ENCODE data around the gene SLC16A4. TPM values are rescaled to one million over a fixed set of nuclear protein-coding genes. Genes with fewer than 3 reads are reported as not detected.
A peak's percentile ranks its signal among the peaks of the same experiment; 100 is the strongest.
"Not testable (repeated sequence)": the region's sequence is repeated elsewhere in the genome, so short reads cannot be mapped to it uniquely, and the experiment has no call there.

SLC16A4 gene
- total RNA-seq, 1 experiment from 2014 or later, result 18.5 TPM

DNA sequence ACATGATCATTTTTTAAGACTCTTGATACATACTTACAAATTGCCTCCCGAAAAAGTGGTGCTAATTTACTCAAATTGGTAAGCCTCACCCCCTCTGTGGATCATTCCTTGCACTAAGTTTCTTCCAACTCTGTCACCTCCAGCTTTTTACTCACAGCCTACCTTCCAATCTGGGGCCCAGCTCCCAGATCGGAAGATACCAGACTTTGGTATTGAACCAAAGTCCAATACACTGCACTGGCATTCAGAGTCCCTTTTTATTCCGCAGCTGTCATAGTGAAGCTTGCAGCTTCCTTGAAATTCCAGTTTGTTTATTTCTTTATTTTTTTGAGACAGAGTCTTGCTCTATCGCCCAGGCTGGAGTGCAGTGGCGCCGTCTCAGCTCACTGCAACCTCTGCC is 18.5 kb upstream of the SLC16A4 start:
- DNase-seq (ENCODE audit: low read depth), result no peak

- DNase-seq (ENCODE audit: low read depth), result no peak
Measured at GRCh38 chr1:110408488-110408887, 17.7 kb upstream of the SLC16A4 start.

DNA sequence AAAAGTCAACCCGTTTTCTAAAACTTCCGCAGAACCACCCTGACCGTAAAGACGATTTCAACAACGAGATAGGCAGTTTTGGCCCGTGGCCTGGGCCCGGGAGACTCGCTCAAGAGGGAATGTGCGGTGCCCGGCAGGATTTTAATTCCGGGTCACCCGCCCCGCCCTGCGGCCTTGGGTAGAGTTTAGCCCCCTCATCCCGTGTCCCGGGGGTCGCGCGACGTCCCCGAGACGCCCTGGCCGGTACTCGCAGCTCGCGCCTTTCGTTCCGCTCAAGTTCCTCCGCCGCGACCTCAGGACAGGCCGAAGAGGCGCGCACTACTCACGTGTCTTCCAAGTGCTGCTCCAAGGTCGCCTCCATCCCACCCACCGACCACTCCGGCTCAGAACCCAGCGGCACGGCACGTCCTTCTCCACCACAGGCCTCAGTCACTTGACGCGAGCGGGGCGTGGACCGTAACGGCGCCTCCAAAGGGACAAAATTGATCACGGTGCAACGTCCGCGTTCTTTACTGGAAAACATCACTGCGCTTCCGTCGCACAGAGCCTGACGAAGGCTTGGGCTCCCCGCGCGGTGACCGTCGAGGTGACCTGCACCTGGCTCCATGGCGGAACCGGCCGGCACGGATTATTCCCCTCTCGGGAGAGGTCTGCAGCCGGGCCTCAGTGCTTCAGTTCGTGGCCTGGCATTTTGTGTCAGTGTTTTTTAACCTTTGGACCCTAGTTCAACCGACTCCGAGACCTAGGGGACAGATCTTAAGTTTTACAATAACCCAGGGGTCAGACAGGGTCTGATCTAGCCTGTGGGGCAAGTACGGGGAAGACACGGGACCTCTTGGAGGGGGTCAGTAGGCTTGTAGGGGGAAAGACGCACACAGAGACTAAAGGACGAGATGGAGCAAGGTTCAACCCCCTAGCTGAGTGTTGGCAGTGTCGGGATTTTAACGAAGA is 16.7 kb upstream of the SLC16A4 start, which contains the start of gene LAMTOR5:
LAMTOR5 (minus strand) TSS at position 435 of the 951 bp plus-strand sequence; CDS start at position 361, 74 bp downstream.
- DNase-seq (ENCODE audit: low read depth), result peak; percentile 92

GRCh38 chr1:110406407-110406806 is 15.6 kb upstream of the SLC16A4 start:
- not testable (repeated sequence) for DNase-seq (ENCODE audit: low read depth)

- DNase-seq (ENCODE audit: low read depth), result no peak
Measured at GRCh38 chr1:110404401-110404800, 13.6 kb upstream of the SLC16A4 start.

DNA sequence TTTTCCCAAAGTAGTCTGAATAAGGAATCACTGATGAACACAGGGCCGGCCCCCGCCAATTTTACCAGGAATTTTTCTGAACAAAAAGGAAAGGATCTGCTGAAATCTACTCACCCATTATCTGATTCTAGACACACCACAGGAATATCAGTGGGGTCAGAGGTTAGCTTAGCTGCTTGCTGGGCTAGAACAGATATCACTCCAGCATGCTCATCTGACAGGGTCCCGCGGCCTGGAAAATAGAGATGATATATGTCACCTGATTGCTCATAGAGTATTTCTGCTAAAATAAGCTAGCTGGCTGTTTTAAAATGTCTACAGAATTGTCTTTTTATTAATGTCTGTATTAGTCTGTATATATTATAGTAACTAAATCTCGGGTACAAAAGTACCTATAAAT is 13.0 kb upstream of the SLC16A4 start:
- DNase-seq (ENCODE audit: low read depth), result no peak

GRCh38 chr1:110396259-110396958 is 5.6 kb upstream of the SLC16A4 start:
- DNase-seq (ENCODE audit: low read depth), result not testable (repeated sequence)

GRCh38 chr1:110394493-110394820 is 3.6 kb upstream of the SLC16A4 start:
- no peak for DNase-seq (ENCODE audit: low read depth)

GRCh38 chr1:110393691-110394492 is 3.1 kb upstream of the SLC16A4 start:
- peak; percentile 77 for DNase-seq (ENCODE audit: low read depth)

GRCh38 chr1:110393286-110393685 is 2.5 kb upstream of the SLC16A4 start:
- no peak for DNase-seq (ENCODE audit: low read depth)

DNA sequence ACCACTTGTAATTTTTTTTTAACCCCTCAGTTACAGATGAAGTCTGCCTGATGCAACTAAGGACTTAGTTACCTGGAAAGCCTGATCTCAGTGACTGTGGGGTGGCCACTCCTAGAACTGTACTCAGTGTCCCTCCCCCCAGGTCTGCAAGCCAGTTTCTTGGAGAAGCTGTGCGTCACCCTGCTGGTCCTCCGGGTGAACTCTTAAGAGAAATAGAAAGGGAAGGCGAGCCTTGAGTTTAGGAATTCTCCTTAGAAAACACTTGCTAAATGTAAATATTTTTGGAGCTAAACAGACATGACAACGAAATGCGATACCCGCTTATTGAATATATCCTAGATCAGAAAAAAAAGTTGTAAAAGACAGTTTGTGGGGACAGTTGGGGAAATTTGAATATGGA is 730 bp downstream of the SLC16A4 start:
- DNase-seq (ENCODE audit: low read depth), result peak; percentile 65

- DNase-seq (ENCODE audit: low read depth), result no peak
Measured at GRCh38 chr1:110387048-110387754, 3.6 kb downstream of the SLC16A4 start.

DNA sequence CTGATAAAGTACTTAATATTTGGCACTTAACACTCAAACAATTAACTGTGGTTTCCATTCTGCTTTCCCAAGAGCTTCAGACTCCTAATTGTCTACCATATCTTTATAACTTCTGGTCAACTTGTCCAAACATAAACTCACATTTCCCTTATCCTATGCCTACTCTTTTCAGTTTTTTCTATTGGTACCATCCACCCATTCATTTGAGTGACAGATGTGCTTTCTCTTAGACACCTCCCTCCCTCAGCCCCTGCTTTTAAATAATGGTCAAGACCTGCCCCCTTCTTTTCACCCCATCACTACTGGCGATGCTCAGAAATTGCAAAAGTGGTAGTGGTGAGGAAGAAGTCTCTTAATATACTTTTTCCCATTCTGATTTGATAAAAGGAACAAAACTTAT is 5.5 kb downstream of the SLC16A4 start:
- no peak for DNase-seq (ENCODE audit: low read depth)

- no peak for DNase-seq (ENCODE audit: low read depth)
Measured at GRCh38 chr1:110384581-110385321, 6.1 kb downstream of the SLC16A4 start.

- peak; percentile 20 for DNase-seq (ENCODE audit: low read depth)
Measured at GRCh38 chr1:110383251-110383990, 7.4 kb downstream of the SLC16A4 start.

GRCh38 chr1:110380672-110381283 is 10.0 kb downstream of the SLC16A4 start:
- no peak for DNase-seq (ENCODE audit: low read depth)

DNA sequence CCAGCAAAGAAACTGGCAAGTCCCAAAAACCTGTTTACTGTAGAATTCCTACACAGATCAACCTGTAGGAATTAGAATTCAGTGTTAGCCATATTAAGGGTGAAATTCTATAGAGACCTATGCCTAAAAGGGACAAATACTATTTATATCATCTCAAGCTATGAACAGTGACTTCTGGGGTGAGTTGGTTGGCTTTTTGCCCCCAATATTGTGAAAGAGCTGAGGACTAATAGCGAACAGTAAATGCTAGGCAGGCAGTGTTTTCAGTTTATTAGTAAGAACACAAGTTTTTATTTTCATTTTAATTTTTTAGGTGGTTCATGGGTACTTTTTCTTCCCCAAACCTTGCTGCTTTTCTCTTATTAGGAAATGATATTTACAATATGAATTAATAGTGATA is 15.3 kb downstream of the SLC16A4 start:
- DNase-seq (ENCODE audit: low read depth), result no peak

DNA sequence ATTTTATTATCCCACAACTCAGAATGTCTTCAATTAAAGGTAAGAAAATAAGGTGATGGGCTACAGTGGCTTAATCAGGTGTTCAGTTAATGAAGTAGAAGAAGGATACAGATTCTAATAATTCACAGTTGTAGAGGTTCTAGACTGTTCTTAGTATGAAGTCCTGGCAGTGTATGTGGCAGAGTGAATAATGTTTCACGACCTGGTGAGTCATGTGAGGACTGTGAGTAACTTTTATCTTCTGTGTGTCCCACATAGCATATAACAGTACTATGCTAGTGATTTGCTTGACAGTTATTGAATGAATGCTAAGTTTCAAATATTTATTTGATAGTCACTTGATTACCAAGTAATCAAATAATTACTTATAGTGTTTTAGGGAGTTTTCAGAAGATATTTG is 20.0 kb downstream of the SLC16A4 start:
- DNase-seq (ENCODE audit: low read depth), result peak; percentile 59

DNA sequence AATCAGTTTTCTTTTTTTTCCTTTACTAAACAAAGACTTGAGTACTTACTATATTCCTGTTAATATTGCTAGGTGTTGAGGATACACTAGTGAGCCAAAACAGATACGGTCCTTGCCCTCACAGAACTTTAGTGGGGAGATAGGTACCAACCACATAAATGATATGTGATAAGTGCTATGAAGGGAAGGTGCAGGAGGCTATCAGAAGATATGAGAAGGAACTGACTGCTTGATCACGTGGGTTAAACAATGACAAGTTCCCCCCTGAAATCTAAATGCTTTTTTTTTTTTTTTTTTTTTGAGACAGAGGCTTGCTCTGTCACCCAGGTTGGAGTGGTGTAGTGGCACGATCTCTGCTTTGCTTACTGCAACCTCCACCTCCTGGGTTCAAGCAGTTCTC is 26.6 kb downstream of the SLC16A4 start:
- DNase-seq (ENCODE audit: low read depth), result no peak

- no peak for DNase-seq (ENCODE audit: low read depth)
Measured at GRCh38 chr1:110361856-110362255, 29.0 kb downstream of the SLC16A4 start.

All from RPMI7951 (cell line).